Omental fat pad (tissue), 4 donors: ENCODE results near the gene POLR3C. TPM values are rescaled to one million over a fixed set of nuclear protein-coding genes. Genes with fewer than 3 reads are reported as not detected.

ENCODE experiments used
- ATAC-seq: fragments of 150-250 bp; one replicate; pipeline ENCODE4 v1.9.1; 2016; ENCODE audit warnings: mild to moderate bottlenecking, moderate library complexity; ENCODE audit not compliant: low FRiP score
- DNase-seq: peaks from one replicate; pipeline ENCODE4 v3.0.0-alpha.2; 2019; ENCODE audit warnings: low spot score
- total RNA-seq, 4 donors: library from RNA; depleted of rRNA; stranded (reverse); fragments of >200 nt; gene quantifications; one replicate each; pipeline ENCODE4 v1.1.0, GENCODE V29; 2016
- TF ChIP-seq, protein P1 (sequence below), 3 donors: fragments of 450-650 bp; IDR thresholded peaks; one replicate each; pipeline ENCODE4 v1.5.1; 2016 to 2017; ENCODE audit warnings: antibody characterized with exemption in 3 of 3, mild to moderate bottlenecking in 3 of 3, moderate library complexity in 2 of 3

The POLR3C gene
- total RNA-seq, 4 donors from 2014 or later, result 32.1 to 38.3 (median 34.1) TPM

DNA sequence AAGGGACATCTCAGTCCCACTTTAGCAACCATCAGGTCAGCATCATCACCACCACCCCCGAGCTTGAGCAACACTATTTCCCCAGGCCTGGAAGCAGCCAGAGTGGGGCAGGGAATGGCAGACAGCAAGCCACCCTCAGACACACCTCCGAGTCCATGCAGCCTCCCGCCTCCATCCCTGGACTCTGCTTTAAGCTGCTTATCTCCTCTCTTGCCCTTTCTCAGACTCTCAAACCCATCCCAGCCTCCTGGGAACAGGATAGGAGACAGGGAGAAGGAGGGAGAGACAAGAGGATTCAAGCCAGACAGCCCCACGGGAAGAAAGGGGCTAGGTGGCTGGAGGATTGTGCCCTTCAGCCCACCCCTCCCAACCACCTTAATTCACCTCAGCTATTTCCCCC lies 33.2 kb downstream of the POLR3C start:
- no peak for DNase-seq
- TF ChIP-seq, protein P1, sequence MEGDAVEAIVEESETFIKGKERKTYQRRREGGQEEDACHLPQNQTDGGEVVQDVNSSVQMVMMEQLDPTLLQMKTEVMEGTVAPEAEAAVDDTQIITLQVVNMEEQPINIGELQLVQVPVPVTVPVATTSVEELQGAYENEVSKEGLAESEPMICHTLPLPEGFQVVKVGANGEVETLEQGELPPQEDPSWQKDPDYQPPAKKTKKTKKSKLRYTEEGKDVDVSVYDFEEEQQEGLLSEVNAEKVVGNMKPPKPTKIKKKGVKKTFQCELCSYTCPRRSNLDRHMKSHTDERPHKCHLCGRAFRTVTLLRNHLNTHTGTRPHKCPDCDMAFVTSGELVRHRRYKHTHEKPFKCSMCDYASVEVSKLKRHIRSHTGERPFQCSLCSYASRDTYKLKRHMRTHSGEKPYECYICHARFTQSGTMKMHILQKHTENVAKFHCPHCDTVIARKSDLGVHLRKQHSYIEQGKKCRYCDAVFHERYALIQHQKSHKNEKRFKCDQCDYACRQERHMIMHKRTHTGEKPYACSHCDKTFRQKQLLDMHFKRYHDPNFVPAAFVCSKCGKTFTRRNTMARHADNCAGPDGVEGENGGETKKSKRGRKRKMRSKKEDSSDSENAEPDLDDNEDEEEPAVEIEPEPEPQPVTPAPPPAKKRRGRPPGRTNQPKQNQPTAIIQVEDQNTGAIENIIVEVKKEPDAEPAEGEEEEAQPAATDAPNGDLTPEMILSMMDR (IDR thresholded peaks at IDR 0.05), result no peak
- no peak for ATAC-seq

DNA sequence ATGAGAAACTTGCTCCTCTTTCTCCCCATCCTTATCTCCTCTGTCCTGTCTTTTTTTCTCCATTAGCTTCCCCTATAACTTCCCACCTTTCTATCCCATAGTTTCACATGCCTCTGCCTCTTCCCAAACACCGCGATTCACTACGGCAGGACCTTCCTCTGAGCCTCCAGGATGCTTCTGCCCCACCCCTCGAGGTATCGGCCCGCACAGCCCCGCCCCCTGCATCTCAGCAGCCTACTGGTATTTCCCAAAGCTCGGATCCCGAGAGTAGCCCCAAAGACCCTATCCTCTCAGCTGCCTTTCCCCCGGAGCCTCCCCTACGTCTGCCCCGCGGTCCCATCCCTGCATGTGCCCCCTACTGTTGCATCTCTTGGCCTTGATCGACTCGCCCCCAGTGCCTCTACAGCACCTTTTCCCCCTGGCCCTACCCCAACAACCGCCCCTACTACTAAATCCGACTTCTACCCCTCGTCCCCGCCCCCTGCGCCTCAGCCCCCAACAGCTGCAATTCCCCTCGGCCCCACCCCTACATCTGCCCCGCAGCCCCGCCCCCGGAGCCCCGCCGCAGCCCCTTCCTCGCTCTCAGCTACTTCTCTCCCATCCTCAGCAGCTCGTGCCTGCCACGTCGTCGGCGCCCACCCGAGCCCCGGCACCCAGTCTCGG lies 34.4 kb downstream of the POLR3C start:
- no peak for DNase-seq
- TF ChIP-seq, protein P1 (IDR thresholded peaks at IDR 0.05), result no peak

DNA sequence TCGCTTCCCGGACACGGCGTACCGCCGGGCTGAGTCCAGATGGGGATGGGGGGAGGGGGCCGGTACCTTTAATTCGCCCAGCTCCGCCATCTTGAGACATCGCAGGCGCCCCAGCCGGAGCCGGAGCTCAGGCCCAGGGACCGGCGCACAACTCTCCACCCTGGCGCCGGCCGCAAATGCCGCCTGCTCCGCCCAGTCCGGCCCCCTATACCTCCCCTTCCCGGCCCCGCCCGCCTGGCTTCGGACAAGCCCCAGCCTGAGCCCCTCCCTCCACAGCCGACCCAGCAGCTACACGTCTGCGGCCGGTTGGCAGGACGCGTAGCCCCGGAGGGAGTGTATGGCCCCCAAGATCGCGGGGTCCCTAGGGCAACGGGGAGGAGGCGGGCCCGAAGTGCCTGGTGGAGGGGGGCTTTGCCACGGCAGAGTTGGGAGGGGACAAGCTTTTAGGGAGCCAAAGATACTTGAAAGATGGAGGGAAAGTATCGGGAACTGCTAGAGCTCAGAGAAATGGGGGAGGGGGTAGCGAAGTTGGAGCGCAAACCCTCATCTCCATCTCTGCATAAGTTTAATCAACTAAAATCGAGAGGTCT lies 35.0 kb downstream of the POLR3C start, which contains the start of gene PIAS3:
Gene PIAS3 (minus strand): TSS at position 181 of the 590 bp plus-strand sequence. CDS start 91 bp downstream, at position 90.
- DNase-seq (peak; percentile 79), ATAC-seq (peak; percentile 98)
- TF ChIP-seq, protein P1 (IDR thresholded peaks at IDR 0.05), result no peak

More for the DNA sequence above, 34.4 kb downstream of the POLR3C start:
- ATAC-seq, result peak; percentile 16

DNA sequence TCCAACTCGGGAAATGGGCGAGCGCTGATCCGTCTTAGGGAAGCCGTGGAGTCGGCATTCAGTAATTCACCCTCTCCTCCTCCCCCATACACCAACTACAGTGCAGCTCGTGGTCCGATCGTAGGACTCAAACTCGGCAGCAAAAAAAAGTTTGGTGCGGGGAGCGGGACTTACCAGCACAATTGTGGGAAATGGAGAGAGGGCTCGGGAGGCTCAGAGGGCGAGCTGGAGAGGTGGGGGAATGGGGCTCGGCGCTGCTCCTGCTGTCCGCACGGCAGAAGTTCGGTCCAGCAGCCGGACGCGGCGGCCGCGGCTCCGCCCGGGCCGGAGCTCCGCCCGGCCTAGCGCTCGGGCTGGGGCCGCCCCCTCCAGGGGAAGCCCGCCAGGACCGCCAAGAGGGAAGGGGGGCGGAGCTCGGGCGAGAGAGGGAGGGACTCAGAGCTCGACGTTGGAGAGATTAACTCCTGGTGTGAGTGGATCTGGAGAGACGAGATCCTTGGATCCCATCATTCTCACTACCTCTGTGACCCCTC lies 35.6 kb downstream of the POLR3C start:
- peak; percentile 92 for ATAC-seq
- TF ChIP-seq, protein P1 (IDR thresholded peaks at IDR 0.05), result no peak
- DNase-seq, result peak; percentile 65

DNA sequence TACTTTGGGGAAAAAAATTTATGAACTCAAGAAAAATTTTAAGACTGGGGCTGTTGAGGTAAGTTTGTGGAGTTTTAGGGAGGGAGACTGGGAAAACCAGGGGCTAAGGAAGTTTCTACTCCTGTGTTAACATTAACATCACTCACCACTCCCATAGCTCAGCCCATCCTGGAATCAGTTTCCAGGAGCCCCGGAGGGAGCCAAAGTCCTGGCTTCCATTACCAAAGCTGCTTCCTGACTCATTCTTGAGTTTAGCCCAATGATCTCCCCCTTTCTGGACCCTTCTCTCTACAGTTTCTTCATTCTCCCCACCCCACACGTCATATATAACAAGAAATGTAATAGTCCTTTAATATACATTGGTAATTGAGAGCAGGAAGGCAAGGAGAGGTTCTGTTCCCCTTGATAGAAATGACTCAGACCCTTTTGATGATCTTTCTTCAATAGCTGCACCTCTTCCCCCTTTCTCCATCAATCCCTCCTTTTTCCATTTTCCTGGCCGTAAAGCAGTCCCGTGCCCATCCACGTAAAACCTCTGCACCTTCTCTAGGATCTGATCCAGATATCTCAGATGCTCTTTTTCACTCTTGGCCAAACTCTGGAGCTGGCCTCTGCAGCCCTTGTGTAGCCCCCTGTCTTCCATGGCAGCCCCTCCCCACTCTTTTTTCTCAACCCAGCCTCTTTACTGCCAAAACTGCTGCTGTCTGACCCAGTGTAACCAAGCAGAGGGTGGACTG lies 39.5 kb downstream of the POLR3C start:
- no peak for ATAC-seq
- TF ChIP-seq, protein P1 (IDR thresholded peaks at IDR 0.05), result no peak
- no peak for DNase-seq

DNA sequence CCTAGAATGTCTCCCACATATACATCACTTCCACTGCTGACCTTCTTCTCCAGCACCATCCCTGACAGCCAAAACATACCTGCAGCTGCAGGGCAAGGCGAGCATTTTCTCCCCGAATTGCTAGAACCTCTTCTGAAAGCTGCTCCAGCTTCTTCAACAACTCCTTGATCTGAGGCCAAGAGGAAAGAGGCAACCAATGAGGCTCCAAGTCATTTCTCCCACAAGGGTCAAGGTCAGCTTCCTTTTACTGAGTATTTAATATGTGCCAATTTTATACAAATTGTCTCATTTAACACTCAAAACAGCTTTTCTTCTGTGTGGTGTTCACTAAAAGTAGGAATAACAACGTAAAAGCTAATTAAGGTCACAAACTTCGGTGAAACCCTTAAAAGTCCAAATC lies 44.2 kb downstream of the POLR3C start:
- TF ChIP-seq, protein P1 (IDR thresholded peaks at IDR 0.05), result no peak
- ATAC-seq (no peak), DNase-seq (no peak)
